NB4 (cell line): ENCODE results near the gene PCDHA1.
A peak's percentile ranks its signal among the peaks of the same experiment; 100 is the strongest.

ENCODE experiments used
- CTCF ChIP-seq: IDR thresholded peaks from one replicate; pipeline ENCODE4 v1.5.1; 2012; ENCODE audit warnings: low read depth, low read length
- MAX ChIP-seq: IDR thresholded peaks from 2 replicates; pipeline ENCODE4 v1.6.1; 2011; ENCODE audit warnings: low read depth, low read length
- POLR2A ChIP-seq: IDR thresholded peaks from 2 replicates; pipeline ENCODE4 v1.6.1; 2011; ENCODE audit warnings: mild to moderate bottlenecking; ENCODE audit not compliant: insufficient read length; ENCODE audit errors: extremely low read depth

- TF ChIP-seq CTCF = peak; percentile 36
- TF ChIP-seq POLR2A = no peak
- TF ChIP-seq MAX = no peak
Observed at GRCh38 chr5:140875085-140876065, 89.4 kb downstream of the PCDHA1 start, which contains the start of gene PCDHA12.
